ENCODE results near the gene C9.
"Not testable (repeated sequence)": the region's sequence is repeated elsewhere in the genome, so short reads cannot be mapped to it uniquely, and the experiment has no call there.

The C9 gene

GRCh38 chr5:39364367-39364766, at the start of gene C9:
TSS of gene C9 (minus strand) at chr5:39364495. CDS start at chr5:39364464, 31 bp downstream.
- no peak for DNase-seq

- no peak for DNase-seq
These were observed 49.5 kb upstream of the C9 start for GRCh38 chr5:39413771-39414170.

- no peak for DNase-seq
These were observed 48.6 kb upstream of the C9 start for GRCh38 chr5:39412721-39413394.

GRCh38 chr5:39411985-39412384, 47.7 kb upstream of the C9 start:
- no peak for DNase-seq

- no peak for DNase-seq
These were observed 46.8 kb upstream of the C9 start for GRCh38 chr5:39411061-39411460.

- no peak for DNase-seq
These were observed 44.7 kb upstream of the C9 start for GRCh38 chr5:39409033-39409432.

- DNase-seq: no peak
These were observed 41.0 kb upstream of the C9 start for GRCh38 chr5:39405083-39405843.

GRCh38 chr5:39403761-39404160, 39.5 kb upstream of the C9 start:
- not testable (repeated sequence) for DNase-seq

- DNase-seq: not testable (repeated sequence)
These were observed 37.8 kb upstream of the C9 start for GRCh38 chr5:39402140-39402539.

GRCh38 chr5:39400713-39401578, 36.7 kb upstream of the C9 start:
- no peak for DNase-seq

- peak; percentile 49 for DNase-seq
These were observed 35.1 kb upstream of the C9 start for GRCh38 chr5:39399135-39400036.

GRCh38 chr5:39396843-39397242, 32.5 kb upstream of the C9 start:
- DNase-seq: no peak

- DNase-seq: no peak
These were observed 31.2 kb upstream of the C9 start for GRCh38 chr5:39395521-39395920.

GRCh38 chr5:39394946-39395345, 30.7 kb upstream of the C9 start:
- no peak for DNase-seq

- no peak for DNase-seq
These were observed 26.6 kb upstream of the C9 start for GRCh38 chr5:39390945-39391344.

- DNase-seq: no peak
These were observed 23.0 kb upstream of the C9 start for GRCh38 chr5:39387293-39387692.

GRCh38 chr5:39384271-39384670, 20.0 kb upstream of the C9 start:
- DNase-seq: no peak

- no peak for DNase-seq
These were observed 17.1 kb upstream of the C9 start for GRCh38 chr5:39381376-39381775.

- DNase-seq: no peak
These were observed 15.4 kb upstream of the C9 start for GRCh38 chr5:39379693-39380092.

- DNase-seq: no peak
These were observed 13.3 kb upstream of the C9 start for GRCh38 chr5:39377613-39378012.

GRCh38 chr5:39376293-39376714, 12.0 kb upstream of the C9 start:
- DNase-seq: peak; percentile 69

GRCh38 chr5:39373791-39374190, 9.5 kb upstream of the C9 start:
- no peak for DNase-seq

- peak; percentile 8 for DNase-seq
These were observed 7.0 kb upstream of the C9 start for GRCh38 chr5:39371367-39371635.

Data from hematopoietic multipotent progenitor cell treated with erythropoietin and hydrocortisone succinate and interleukin-3 and kit ligand, for 8 days (in vitro differentiated cells).